Retinal pigment epithelial cell (primary cell): ENCODE results near the gene ZNF516.

Source experiments
- DNase-seq: peaks from one replicate; pipeline ENCODE4 v3.0.0-alpha.2; 2010; ENCODE audit warnings: low read depth
- H3K4me3 ChIP-seq: 2 replicates; pipeline ENCODE4 v1.5.1; 2011; ENCODE audit warnings: mild to moderate bottlenecking, low read length, control low read depth, moderate library complexity
- CTCF ChIP-seq: conservative IDR thresholded peaks from 2 replicates; pipeline ENCODE4 v1.5.1; 2011; ENCODE audit warnings: low read depth, low read length, control low read depth, inconsistent platforms

The ZNF516 gene

GRCh38 chr18:76384861-76385680 is 110.0 kb downstream of the ZNF516 start:
- DNase-seq, result no peak
- no peak for TF ChIP-seq CTCF
- H3K4me3 ChIP-seq, result no peak overlapping the region

- TF ChIP-seq CTCF, result no peak
- DNase-seq, result no peak
- no peak overlapping the region for H3K4me3 ChIP-seq
These were observed 110.8 kb downstream of the ZNF516 start for GRCh38 chr18:76384114-76384790.

- DNase-seq, result no peak
- no peak overlapping the region for H3K4me3 ChIP-seq
- no peak for TF ChIP-seq CTCF
These were observed 111.4 kb downstream of the ZNF516 start for GRCh38 chr18:76383636-76384035.

GRCh38 chr18:76382275-76382674 is 112.8 kb downstream of the ZNF516 start:
- no peak for DNase-seq
- TF ChIP-seq CTCF, result no peak
- H3K4me3 ChIP-seq, result no peak overlapping the region

GRCh38 chr18:76380791-76381405 is 114.1 kb downstream of the ZNF516 start:
- TF ChIP-seq CTCF, result peak; percentile 55
- DNase-seq, result no peak

GRCh38 chr18:76380127-76380729 is 114.8 kb downstream of the ZNF516 start:
- DNase-seq, result no peak
- H3K4me3 ChIP-seq, result no peak overlapping the region
- TF ChIP-seq CTCF, result no peak

More at GRCh38 chr18:76380791-76381405, 114.1 kb downstream of the ZNF516 start:
- no peak overlapping the region for H3K4me3 ChIP-seq
